Panc1 (cell line): ENCODE results near the gene RPS27L.

Experiments
- CTCF ChIP-seq: fragments of 450-650 bp; IDR thresholded peaks from 2 replicates; pipeline ENCODE4 v1.5.1; 2017; ENCODE audit warnings: mild to moderate bottlenecking
- REST ChIP-seq, 2 experiments: IDR thresholded peaks; 2 replicates each; pipeline ENCODE4 v1.6.1; 2011 to 2012; ENCODE audit warnings: low read depth in 2 of 2, control low read depth in 1 of 2, low read length in 1 of 2, mild to moderate bottlenecking in 1 of 2, moderate library complexity in 1 of 2; ENCODE audit not compliant: insufficient read depth in 1 of 2
- TCF7L2 ChIP-seq: IDR thresholded peaks from 2 replicates; pipeline ENCODE4 v1.6.1; 2011; ENCODE audit warnings: mild to moderate bottlenecking, low read depth, low read length, inconsistent platforms

- TF ChIP-seq CTCF (no peak), TCF7L2 (no peak), REST (IDR thresholded peaks at IDR 0.05; ENCODE audit: insufficient read depth in 1 of 2, low read depth in 2 of 2, low read length in 1 of 2) (no peak)
Measured at GRCh38 chr15:63160638-63161037, 3.4 kb upstream of the RPS27L start.
